ENCODE results near the gene MYBPC3.

GRCh38 chr11:47318166-47318565, 34.3 kb downstream of the MYBPC3 start:
- no peak for TF ChIP-seq CTCF (IDR thresholded peaks at IDR 0.05)
- no peak for TF ChIP-seq POLR2AphosphoS5 (IDR thresholded peaks at IDR 0.05; ENCODE audit: insufficient read depth in 1 of 2, low read depth in 1 of 2)
- TF ChIP-seq POLR2A (IDR thresholded peaks at IDR 0.05), result no peak

All from vagina (tissue), 2 donors.